Activated T-helper 1 cell treated with anti-CD3 and anti-CD28 coated beads, Interleukin-12 subunit alpha, Interleukin-12 subunit beta, Interleukin-2, Interleukin-4 antibody, amounts not matched to agents 30 ng/mL and 10 ng/mL and 1 ng/mL, durations not matched to agents 14 hours and 24 hours and 36 hours (primary cell): ENCODE results near the gene NR2E1. TPM values are rescaled to one million over a fixed set of nuclear protein-coding genes. Genes with fewer than 3 reads are reported as not detected.

Experiments used
- DNase-seq: peaks from one replicate; pipeline ENCODE4 v3.0.0; 2021; ENCODE audit warnings: low spot score
- H3K27ac Mint-ChIP-seq: one replicate; pipeline ENCODE4 v1.8.0; 2021; ENCODE audit warnings: mild to moderate bottlenecking, mixed read lengths
- H3K27me3 Mint-ChIP-seq: one replicate; pipeline ENCODE4 v1.8.0; 2022; ENCODE audit warnings: mild to moderate bottlenecking, moderate library complexity, mixed read lengths; ENCODE audit not compliant: insufficient read depth
- H3K36me3 Mint-ChIP-seq: one replicate; pipeline ENCODE4 v1.8.0; 2021; ENCODE audit warnings: low read depth, mixed read lengths
- H3K4me1 Mint-ChIP-seq: one replicate; pipeline ENCODE4 v1.8.0; 2021; ENCODE audit warnings: low read depth, mixed read lengths
- H3K4me3 Mint-ChIP-seq: one replicate; pipeline ENCODE4 v1.8.0; 2021; ENCODE audit warnings: mild to moderate bottlenecking, moderate library complexity, mixed read lengths
- H3K9me3 Mint-ChIP-seq: one replicate; pipeline ENCODE4 v1.8.0; 2021; ENCODE audit warnings: mixed read lengths
- intact Hi-C: fragments of 100-400 bp; cut with micrococcal nuclease; formaldehyde crosslinking; loops from one replicate; pipeline ENCODE4 v1.15.1; 2024
- total RNA-seq: library from RNA; stranded (reverse); gene quantifications from 2 replicates; pipeline ENCODE4 v1.2.3, GENCODE V29; 2022

The NR2E1 gene
- total RNA-seq, 1 donor from 2014 or later, result not detected

GRCh38 chr6:108180776-108181175 is 15.0 kb downstream of the NR2E1 start:
- intact Hi-C loops, result no loop called here
- H3K4me3 Mint-ChIP-seq, result no peak overlapping the region
- H3K9me3 Mint-ChIP-seq, result no peaks in the 10 kb centered on the region
- H3K4me1 Mint-ChIP-seq, result no peaks in the 10 kb centered on the region
- DNase-seq, result no peak
- no peak overlapping the region for H3K27ac Mint-ChIP-seq
- H3K27me3 Mint-ChIP-seq, result peaks cover 59% of the 10 kb centered on the region
- no peaks in the 10 kb centered on the region for H3K36me3 Mint-ChIP-seq

DNA sequence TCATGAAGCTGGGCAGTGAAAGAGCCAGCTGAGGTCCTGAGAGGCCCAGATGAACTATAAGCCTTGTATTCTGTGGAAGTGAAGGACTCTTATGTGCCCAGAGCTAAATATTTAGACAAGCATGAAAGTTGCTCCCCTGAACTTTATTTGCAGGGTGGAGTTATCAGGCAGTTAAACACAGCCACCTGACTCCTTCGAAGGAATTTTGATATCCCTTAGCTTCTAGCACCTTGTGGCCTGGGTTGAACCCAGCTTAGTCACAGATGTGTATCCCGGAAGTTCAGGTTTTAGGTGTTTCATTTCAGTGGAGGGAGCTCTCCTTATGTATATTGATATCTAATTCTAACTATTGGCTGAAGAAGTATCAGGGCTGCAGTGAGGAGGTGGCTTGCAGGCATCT is 20.4 kb downstream of the NR2E1 start:
- no peak overlapping the region for H3K4me3 Mint-ChIP-seq
- intact Hi-C loops, result no loop called here
- H3K9me3 Mint-ChIP-seq, result no peaks in the 10 kb centered on the region
- H3K27ac Mint-ChIP-seq, result no peak overlapping the region
- no peaks in the 10 kb centered on the region for H3K36me3 Mint-ChIP-seq
- no peaks in the 10 kb centered on the region for H3K4me1 Mint-ChIP-seq
- no peak for DNase-seq
- H3K27me3 Mint-ChIP-seq, result peaks cover 29% of the 10 kb centered on the region

DNA sequence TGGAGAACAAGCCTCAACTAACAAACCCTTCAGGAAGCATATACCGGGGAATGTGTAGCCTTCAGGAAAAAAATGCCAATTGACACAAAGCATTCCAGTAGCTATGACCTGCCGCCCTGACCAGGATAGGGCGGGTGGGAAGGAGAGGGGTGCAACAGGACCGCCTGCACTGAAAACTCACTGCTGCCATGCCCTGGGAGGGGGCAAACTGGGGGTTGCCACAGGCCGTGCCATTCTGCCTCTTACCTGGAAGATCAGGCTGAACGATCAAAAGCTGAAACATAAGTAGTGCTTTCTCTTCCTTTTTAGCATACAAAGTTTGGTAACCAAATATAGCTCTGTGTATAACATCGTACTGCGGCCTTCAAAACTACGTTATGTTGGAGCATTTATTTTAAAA is 21.7 kb downstream of the NR2E1 start:
- DNase-seq, result no peak
- Mint-ChIP-seq H3K4me3 (no peak overlapping the region), H3K27ac (no peak overlapping the region), H3K36me3 (no peaks in the 10 kb centered on the region), H3K4me1 (no peaks in the 10 kb centered on the region), H3K9me3 (no peaks in the 10 kb centered on the region), H3K27me3 (peaks cover 29% of the 10 kb centered on the region)
- intact Hi-C loops, result no loop called here

- Mint-ChIP-seq H3K27ac (no peak overlapping the region), H3K9me3 (no peaks in the 10 kb centered on the region), H3K4me1 (no peaks in the 10 kb centered on the region), H3K27me3 (peaks cover 7% of the 10 kb centered on the region), H3K36me3 (no peaks in the 10 kb centered on the region), H3K4me3 (no peak overlapping the region)
- DNase-seq, result no peak
- intact Hi-C loops, result no loop called here
Observed at GRCh38 chr6:108193131-108193530, 27.3 kb downstream of the NR2E1 start.

GRCh38 chr6:108193835-108194234 is 28.0 kb downstream of the NR2E1 start:
- H3K27me3 Mint-ChIP-seq, result peaks cover 6% of the 10 kb centered on the region
- intact Hi-C loops, result no loop called here
- no peak overlapping the region for H3K4me3 Mint-ChIP-seq

DNA sequence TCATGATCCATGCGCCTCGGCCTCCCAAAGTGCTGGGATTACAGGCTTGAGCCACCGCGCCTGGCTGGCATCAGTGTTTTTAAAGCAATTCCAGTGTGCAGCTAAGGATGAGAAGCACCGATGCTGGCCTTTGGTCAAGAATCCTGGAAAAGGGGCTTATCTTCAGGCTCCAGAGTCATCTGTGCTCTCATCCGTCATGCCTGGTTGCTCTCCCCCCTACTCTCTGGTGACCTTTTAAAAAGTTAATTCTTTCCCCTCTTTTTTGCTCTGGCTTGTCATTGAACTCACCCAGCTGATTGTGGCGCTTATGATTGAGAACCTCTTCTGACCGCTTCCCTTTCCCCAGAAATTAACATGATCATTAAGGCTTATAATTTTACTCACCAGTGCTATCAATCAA is 28.7 kb downstream of the NR2E1 start:
- Mint-ChIP-seq H3K9me3 (no peaks in the 10 kb centered on the region), H3K36me3 (no peaks in the 10 kb centered on the region), H3K4me1 (no peaks in the 10 kb centered on the region), H3K27ac (no peak overlapping the region), H3K4me3 (no peak overlapping the region), H3K27me3 (peaks cover 6% of the 10 kb centered on the region)
- no peak for DNase-seq
- intact Hi-C loops, result no loop called here

More at GRCh38 chr6:108193835-108194234, 28.0 kb downstream of the NR2E1 start:
- Mint-ChIP-seq H3K36me3 (no peaks in the 10 kb centered on the region), H3K27ac (no peak overlapping the region), H3K9me3 (no peaks in the 10 kb centered on the region), H3K4me1 (no peaks in the 10 kb centered on the region)
- DNase-seq, result no peak

GRCh38 chr6:108195209-108195608 is 29.4 kb downstream of the NR2E1 start:
- no peaks in the 10 kb centered on the region for H3K36me3 Mint-ChIP-seq
- no peak overlapping the region for H3K27ac Mint-ChIP-seq
- H3K4me3 Mint-ChIP-seq, result no peak overlapping the region
- no peaks in the 10 kb centered on the region for H3K9me3 Mint-ChIP-seq
- intact Hi-C loops, result no loop called here
- no peaks in the 10 kb centered on the region for H3K4me1 Mint-ChIP-seq
- DNase-seq, result no peak
- H3K27me3 Mint-ChIP-seq, result peaks cover 6% of the 10 kb centered on the region

DNA sequence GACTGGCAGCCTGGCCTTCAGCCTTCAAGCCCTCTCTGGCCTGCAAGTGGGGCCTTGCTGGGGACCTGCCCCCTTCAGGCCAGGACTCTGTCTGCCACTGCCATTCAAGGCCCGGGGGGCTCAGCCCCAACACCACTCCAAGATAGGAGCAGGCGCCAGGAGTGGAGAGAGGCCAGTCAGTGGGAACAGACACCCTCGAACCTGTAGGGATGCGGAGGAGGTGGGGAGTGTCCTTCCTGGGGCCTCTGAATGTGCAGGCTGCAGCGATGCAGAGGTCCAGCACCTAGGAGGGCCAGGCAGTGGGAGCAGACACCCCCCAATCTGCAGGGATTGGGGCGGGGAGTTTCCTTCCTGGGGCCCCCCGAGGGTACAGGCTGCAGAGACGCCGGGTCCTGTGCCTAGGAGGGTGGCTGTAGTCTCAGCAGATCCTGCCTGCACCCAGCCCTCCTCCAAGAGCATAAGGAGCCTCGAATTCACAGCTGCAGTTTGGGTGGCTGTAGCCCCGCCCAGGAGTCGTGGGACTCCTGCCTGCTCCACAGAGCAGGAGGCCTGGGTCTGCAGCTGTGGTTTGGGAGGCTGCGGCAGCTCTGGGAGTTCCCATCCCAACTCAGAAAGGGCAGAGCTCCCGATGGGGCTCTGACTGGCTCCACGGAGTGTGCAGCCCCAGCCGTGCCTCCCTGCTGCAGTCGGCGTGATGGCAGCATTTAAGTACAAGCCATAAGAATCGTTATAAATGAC is 33.1 kb downstream of the NR2E1 start:
- intact Hi-C loops, result no loop called here
- Mint-ChIP-seq H3K4me3 (no peak overlapping the region), H3K4me1 (no peaks in the 10 kb centered on the region), H3K27ac (no peak overlapping the region), H3K27me3 (no peaks in the 10 kb centered on the region), H3K9me3 (no peaks in the 10 kb centered on the region), H3K36me3 (peaks cover under 1% of the 10 kb centered on the region)
- no peak for DNase-seq

DNA sequence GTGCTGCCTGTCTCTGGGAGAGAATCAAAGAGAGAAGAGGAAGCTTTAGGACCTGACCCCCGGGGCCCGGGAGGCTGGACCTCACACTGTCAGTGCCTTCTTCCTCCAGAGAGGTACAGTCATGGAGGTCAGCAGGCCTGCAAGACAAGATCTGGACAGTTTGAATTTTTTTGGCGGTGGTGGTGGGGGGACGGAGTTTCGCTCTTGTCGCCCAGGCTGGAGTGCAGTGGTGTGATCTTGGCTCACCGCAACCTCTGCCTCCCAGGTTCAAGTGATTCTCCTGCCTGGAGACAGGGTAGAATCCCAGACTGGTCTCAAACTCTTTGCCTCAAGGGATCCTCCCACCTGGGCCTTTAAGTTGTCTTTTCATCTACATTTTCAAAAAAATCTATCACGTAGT is 34.4 kb downstream of the NR2E1 start:
- peaks cover 3% of the 10 kb centered on the region for H3K36me3 Mint-ChIP-seq
- no peaks in the 10 kb centered on the region for H3K9me3 Mint-ChIP-seq
- H3K4me3 Mint-ChIP-seq, result no peak overlapping the region
- intact Hi-C loops, result no loop called here
- H3K27ac Mint-ChIP-seq, result no peak overlapping the region
- DNase-seq, result no peak
- no peaks in the 10 kb centered on the region for H3K4me1 Mint-ChIP-seq
- no peaks in the 10 kb centered on the region for H3K27me3 Mint-ChIP-seq

- H3K4me1 Mint-ChIP-seq, result no peaks in the 10 kb centered on the region
- H3K27ac Mint-ChIP-seq, result no peak overlapping the region
- no peaks in the 10 kb centered on the region for H3K9me3 Mint-ChIP-seq
- no peaks in the 10 kb centered on the region for H3K27me3 Mint-ChIP-seq
- H3K36me3 Mint-ChIP-seq, result peaks cover 5% of the 10 kb centered on the region
- intact Hi-C loops, result no loop called here
- no peak for DNase-seq
- no peak overlapping the region for H3K4me3 Mint-ChIP-seq
Observed at GRCh38 chr6:108200631-108201030, 34.8 kb downstream of the NR2E1 start.

DNA sequence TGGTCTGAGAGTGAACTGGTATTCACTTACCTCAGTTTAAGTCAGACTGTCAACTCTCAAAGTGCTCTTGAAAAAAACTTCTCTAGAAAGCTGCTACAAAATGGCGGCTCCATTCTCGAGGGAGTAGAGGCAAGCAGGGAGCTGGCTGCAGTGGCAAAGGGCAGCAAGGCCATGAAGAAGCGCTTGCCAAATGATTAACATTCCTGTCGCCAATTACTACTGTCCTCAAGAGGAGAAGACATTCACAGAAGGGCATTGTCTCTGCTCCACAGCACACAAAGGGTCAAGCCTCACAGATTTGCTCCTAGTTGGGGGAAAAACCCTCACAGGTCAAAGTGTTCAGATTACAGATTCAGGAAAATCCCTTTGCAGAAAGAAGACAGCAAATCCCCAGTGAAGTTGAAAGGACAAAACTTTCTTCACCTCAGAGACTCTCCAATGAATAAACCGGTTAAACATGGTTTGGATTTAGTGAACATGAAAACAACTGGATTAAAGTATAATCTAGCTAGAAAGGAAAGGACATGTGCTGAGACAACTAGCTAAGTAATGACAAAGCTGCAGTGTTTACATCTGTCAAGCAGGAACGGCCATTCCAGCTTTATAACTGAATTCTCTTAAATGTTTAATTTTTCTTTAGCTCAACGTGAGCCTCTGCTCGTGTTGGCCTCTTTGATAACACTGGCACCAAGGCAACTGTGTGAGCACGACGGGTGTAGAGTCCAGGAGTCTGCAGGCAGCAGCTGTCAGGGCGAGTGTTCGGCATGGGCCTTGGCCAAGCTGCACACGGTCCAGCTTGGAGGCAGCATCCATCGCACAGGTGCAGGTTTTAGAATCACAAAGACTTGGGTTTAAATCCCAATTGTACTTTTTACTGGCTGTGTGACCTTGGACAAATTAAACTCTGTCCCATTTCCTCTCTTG is 37.6 kb downstream of the NR2E1 start:
- Mint-ChIP-seq H3K4me3 (no peak overlapping the region), H3K27me3 (no peaks in the 10 kb centered on the region), H3K27ac (no peak overlapping the region), H3K9me3 (no peaks in the 10 kb centered on the region), H3K36me3 (peaks cover 11% of the 10 kb centered on the region), H3K4me1 (no peaks in the 10 kb centered on the region)
- intact Hi-C loops, result no loop called here
- DNase-seq, result no peak

DNA sequence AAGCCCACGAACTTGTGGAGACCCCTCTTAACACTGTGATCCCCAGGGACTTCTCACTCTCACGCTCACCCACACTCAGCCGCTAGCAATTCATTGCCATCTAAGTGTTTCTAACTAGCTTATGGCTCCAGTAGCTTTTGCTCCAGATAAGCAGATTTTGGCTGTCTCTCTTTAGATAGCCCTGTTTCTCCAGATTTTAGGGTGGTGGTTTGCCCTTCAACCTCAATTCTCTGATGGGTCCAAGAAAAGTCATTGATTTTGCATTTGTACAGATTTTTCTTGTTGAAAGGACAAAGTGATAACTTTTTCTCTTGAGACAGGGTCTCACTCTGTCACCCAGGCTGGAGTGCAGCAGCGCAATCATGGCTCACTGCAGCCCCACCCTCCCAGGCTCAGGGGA is 41.2 kb downstream of the NR2E1 start:
- H3K4me3 Mint-ChIP-seq, result no peak overlapping the region
- H3K27ac Mint-ChIP-seq, result no peak overlapping the region
- no peaks in the 10 kb centered on the region for H3K4me1 Mint-ChIP-seq
- H3K36me3 Mint-ChIP-seq, result peaks cover 23% of the 10 kb centered on the region
- H3K9me3 Mint-ChIP-seq, result no peaks in the 10 kb centered on the region
- intact Hi-C loops, result no loop called here
- H3K27me3 Mint-ChIP-seq, result no peaks in the 10 kb centered on the region
- DNase-seq, result no peak

DNA sequence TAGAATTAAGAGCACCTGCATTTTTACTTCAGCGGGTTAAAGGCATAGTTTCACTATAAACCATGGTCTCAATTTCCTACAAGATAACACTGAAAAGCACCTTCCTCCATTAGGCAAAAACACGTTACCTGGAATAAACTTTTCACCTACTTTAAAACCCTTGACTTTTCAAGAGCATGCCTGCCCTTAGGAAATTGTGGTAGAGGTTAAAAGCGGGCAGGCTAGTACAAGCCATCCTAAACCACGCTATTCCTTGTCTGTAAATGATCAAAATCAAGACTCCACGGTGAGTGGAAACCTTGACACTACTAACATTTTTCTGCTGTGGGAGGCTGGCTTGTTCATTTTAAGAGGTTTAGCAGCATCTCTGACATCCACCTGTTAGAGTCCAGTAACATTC is 43.9 kb downstream of the NR2E1 start:
- peaks cover 24% of the 10 kb centered on the region for H3K36me3 Mint-ChIP-seq
- no peak overlapping the region for H3K27ac Mint-ChIP-seq
- H3K27me3 Mint-ChIP-seq, result no peaks in the 10 kb centered on the region
- no peaks in the 10 kb centered on the region for H3K4me1 Mint-ChIP-seq
- no peak for DNase-seq
- H3K9me3 Mint-ChIP-seq, result no peaks in the 10 kb centered on the region
- intact Hi-C loops, result no loop called here
- no peak overlapping the region for H3K4me3 Mint-ChIP-seq
